CD4-positive, CD25-positive, alpha-beta regulatory T cell (primary cell): ENCODE results near the gene ANAPC5. TPM values are rescaled to one million over a fixed set of nuclear protein-coding genes. Genes with fewer than 3 reads are reported as not detected.

Source experiments
- ATAC-seq, 2 donors: fragments of 150-1000 bp; cut with Tn5 transposase; one replicate each; pipeline ENCODE4 v1.10.0; 2021; ENCODE audit warnings: low read depth in 2 of 2, moderate number of reproducible peaks in 2 of 2, moderate library complexity in 1 of 2
- DNase-seq, 3 donors: peaks; one replicate each; pipeline versions ENCODE4 v3.0.0 to v3.0.0-alpha.2; 2012 to 2022; ENCODE audit warnings: mixed read lengths in 1 of 3
- H3K27ac ChIP-seq: one replicate; pipeline ENCODE4 v1.7.0; 2013; ENCODE audit warnings: mild to moderate bottlenecking, low read length; ENCODE audit not compliant: insufficient read depth, poor library complexity, severe bottlenecking
- H3K27me3 ChIP-seq: one replicate; pipeline ENCODE4 v1.7.0; 2013; ENCODE audit warnings: low read length; ENCODE audit not compliant: control insufficient read depth, insufficient read depth
- H3K36me3 ChIP-seq: one replicate; pipeline ENCODE4 v1.7.0; 2013; ENCODE audit warnings: mild to moderate bottlenecking, low read length, moderate library complexity; ENCODE audit not compliant: control insufficient read depth, insufficient read depth
- H3K4me1 ChIP-seq: 2 replicates; pipeline ENCODE4 v1.7.0; 2013; ENCODE audit warnings: mild to moderate bottlenecking, low read length; ENCODE audit not compliant: insufficient read depth, control insufficient read depth, poor library complexity, severe bottlenecking
- H3K4me3 ChIP-seq: one replicate; pipeline ENCODE4 v1.7.0; 2013; ENCODE audit warnings: low read depth, mild to moderate bottlenecking, low read length, moderate library complexity
- H3K9me3 ChIP-seq, 2 experiments: 1 replicate in 1 of 2; 2 replicates in 1 of 2; pipeline ENCODE4 v1.7.0; 2013; ENCODE audit warnings: low read length in 2 of 2, mild to moderate bottlenecking in 1 of 2, moderate library complexity in 1 of 2; ENCODE audit not compliant: control insufficient read depth in 2 of 2
- H3K27ac Mint-ChIP-seq, 3 donors: one replicate each; pipeline ENCODE4 v1.8.0; 2020 to 2022; ENCODE audit warnings: mild to moderate bottlenecking in 3 of 3, mixed read lengths in 3 of 3, moderate library complexity in 2 of 3
- H3K27me3 Mint-ChIP-seq: one replicate; pipeline ENCODE4 v1.8.0; 2022; ENCODE audit warnings: mild to moderate bottlenecking, mixed read lengths
- H3K36me3 Mint-ChIP-seq: one replicate; pipeline ENCODE4 v1.8.0; 2020; ENCODE audit warnings: mixed read lengths
- H3K4me1 Mint-ChIP-seq, 4 donors: one replicate each; pipeline ENCODE4 v1.8.0; 2020 to 2022; ENCODE audit warnings: mixed read lengths in 4 of 4, mild to moderate bottlenecking in 1 of 4
- H3K4me3 Mint-ChIP-seq, 4 donors: one replicate each; pipeline ENCODE4 v1.8.0; 2020 to 2022; ENCODE audit warnings: mild to moderate bottlenecking in 4 of 4, mixed read lengths in 4 of 4, moderate library complexity in 3 of 4
- H3K9me3 Mint-ChIP-seq, 7 donors: one replicate each; pipeline ENCODE4 v1.8.0; 2020 to 2022; ENCODE audit warnings: mixed read lengths in 7 of 7, mild to moderate bottlenecking in 3 of 7, moderate library complexity in 2 of 7
- polyA plus RNA-seq, 4 donors: library from polyadenylated mRNA; unstranded; fragments of 300-500 nt; fragmentation: Illumina TruSeq; gene quantifications; one replicate each; pipeline ENCODE4 v1.2.3, GENCODE V29; 2021
- total RNA-seq: library from RNA; stranded (reverse); gene quantifications from one replicate; pipeline ENCODE4 v1.2.3, GENCODE V29; 2022

The ANAPC5 gene, protein sequence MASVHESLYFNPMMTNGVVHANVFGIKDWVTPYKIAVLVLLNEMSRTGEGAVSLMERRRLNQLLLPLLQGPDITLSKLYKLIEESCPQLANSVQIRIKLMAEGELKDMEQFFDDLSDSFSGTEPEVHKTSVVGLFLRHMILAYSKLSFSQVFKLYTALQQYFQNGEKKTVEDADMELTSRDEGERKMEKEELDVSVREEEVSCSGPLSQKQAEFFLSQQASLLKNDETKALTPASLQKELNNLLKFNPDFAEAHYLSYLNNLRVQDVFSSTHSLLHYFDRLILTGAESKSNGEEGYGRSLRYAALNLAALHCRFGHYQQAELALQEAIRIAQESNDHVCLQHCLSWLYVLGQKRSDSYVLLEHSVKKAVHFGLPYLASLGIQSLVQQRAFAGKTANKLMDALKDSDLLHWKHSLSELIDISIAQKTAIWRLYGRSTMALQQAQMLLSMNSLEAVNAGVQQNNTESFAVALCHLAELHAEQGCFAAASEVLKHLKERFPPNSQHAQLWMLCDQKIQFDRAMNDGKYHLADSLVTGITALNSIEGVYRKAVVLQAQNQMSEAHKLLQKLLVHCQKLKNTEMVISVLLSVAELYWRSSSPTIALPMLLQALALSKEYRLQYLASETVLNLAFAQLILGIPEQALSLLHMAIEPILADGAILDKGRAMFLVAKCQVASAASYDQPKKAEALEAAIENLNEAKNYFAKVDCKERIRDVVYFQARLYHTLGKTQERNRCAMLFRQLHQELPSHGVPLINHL
- total RNA-seq: 128 TPM
- 100 to 1,000 TPM; 113 to 141 (median 139) TPM for polyA plus RNA-seq

GRCh38 chr12:121351820-121352681 lies at the start of gene ANAPC5:
Gene ANAPC5, minus strand, starts transcription at chr12:121352411. Its CDS starts 71 bp downstream, at chr12:121352340.
- peak; percentile 99 for ATAC-seq
- peaks cover 5% of the 10 kb centered on the region for H3K27me3 Mint-ChIP-seq
- Histone ChIP-seq H3K27me3 (no peaks in the 10 kb centered on the region), H3K27ac (peak within 1 kb of the TSS; percentile 79), H3K36me3 (peaks cover 6% of the 10 kb centered on the region), H3K4me3 (peak within 1 kb of the TSS; percentile 96), H3K4me1 (peaks cover 22% of the 10 kb centered on the region), H3K9me3 (no peaks in the 10 kb centered on the region)
- no peaks in the 10 kb centered on the region for H3K9me3 Mint-ChIP-seq
- peaks cover 13% of the 10 kb centered on the region for H3K36me3 Mint-ChIP-seq
- peaks cover 16 to 50% (median 36%) of the 10 kb centered on the region in 4 donors for H3K4me1 Mint-ChIP-seq
- peak; percentile 87 to 98 (median 91) for DNase-seq
- peak within 1 kb of the TSS; percentile 96 to 98 (median 97) for H3K27ac Mint-ChIP-seq
- H3K4me3 Mint-ChIP-seq: peak within 1 kb of the TSS; percentile 94 to 100 (median 97)

- Histone ChIP-seq H3K9me3 (no peaks in the 10 kb centered on the region), H3K27me3 (no peaks in the 10 kb centered on the region), H3K36me3 (peaks cover 15% of the 10 kb centered on the region), H3K27ac (peak overlapping the region; percentile 95), H3K4me3 (peak overlapping the region; percentile 92), H3K4me1 (peaks cover 40% of the 10 kb centered on the region)
- peaks cover 11% of the 10 kb centered on the region for H3K36me3 Mint-ChIP-seq
- no peaks in the 10 kb centered on the region for H3K9me3 Mint-ChIP-seq
- DNase-seq: peak; percentile 42 to 88 (median 65)
- peak overlapping the region; percentile 86 to 99 (median 92) for H3K27ac Mint-ChIP-seq
- H3K4me1 Mint-ChIP-seq: peaks cover 23 to 60% (median 41%) of the 10 kb centered on the region in 4 donors
- H3K4me3 Mint-ChIP-seq: peak overlapping the region; percentile 86 to 93 (median 92)
- peak; percentile 59 to 63 for ATAC-seq
- H3K27me3 Mint-ChIP-seq: no peaks in the 10 kb centered on the region
These were observed 48.3 kb upstream of the ANAPC5 start for GRCh38 chr12:121400332-121401139.

- H3K27ac Mint-ChIP-seq: peak within 1 kb of the TSS; percentile 86 to 99 (median 92)
- H3K4me1 Mint-ChIP-seq: peaks cover 23 to 53% (median 39%) of the 10 kb centered on the region in 4 donors
- Histone ChIP-seq H3K4me3 (peak within 1 kb of the TSS; percentile 92), H3K27ac (peak within 1 kb of the TSS; percentile 95), H3K4me1 (peaks cover 40% of the 10 kb centered on the region), H3K9me3 (no peaks in the 10 kb centered on the region), H3K27me3 (no peaks in the 10 kb centered on the region), H3K36me3 (peaks cover 8% of the 10 kb centered on the region)
- no peaks in the 10 kb centered on the region for H3K27me3 Mint-ChIP-seq
- peaks cover 7% of the 10 kb centered on the region for H3K36me3 Mint-ChIP-seq
- peak within 1 kb of the TSS; percentile 86 to 93 (median 92) for H3K4me3 Mint-ChIP-seq
- DNase-seq: peak; percentile 97 to 99 (median 98)
- no peaks in the 10 kb centered on the region for H3K9me3 Mint-ChIP-seq
- ATAC-seq: peak; percentile 88 to 91
These were observed 47.5 kb upstream of the ANAPC5 start, which contains the start of gene RNF34 for GRCh38 chr12:121399391-121400331. Gene RNF34, plus strand, starts transcription at chr12:121400118. Its CDS starts 95 bp downstream, at chr12:121400213.

DNA sequence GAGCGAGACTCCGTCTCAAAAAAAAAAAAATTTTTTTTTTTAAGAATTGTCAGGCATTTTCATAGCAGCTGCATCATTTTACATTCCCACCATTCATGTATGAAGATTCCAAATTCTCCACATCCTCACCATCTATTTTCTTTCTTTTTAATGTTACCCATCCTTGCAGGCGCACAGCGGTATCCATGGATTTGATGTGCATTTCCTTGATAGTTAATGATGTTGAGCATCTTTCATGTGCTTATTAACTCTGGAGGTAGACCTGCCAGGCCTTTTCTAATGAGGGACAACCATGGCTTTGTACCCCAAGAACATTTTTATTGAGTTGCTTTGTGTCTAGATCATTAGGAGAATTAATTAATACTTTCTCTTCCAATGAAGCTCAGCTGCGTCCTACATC lies 46.1 kb upstream of the ANAPC5 start:
- DNase-seq: no peak

DNA sequence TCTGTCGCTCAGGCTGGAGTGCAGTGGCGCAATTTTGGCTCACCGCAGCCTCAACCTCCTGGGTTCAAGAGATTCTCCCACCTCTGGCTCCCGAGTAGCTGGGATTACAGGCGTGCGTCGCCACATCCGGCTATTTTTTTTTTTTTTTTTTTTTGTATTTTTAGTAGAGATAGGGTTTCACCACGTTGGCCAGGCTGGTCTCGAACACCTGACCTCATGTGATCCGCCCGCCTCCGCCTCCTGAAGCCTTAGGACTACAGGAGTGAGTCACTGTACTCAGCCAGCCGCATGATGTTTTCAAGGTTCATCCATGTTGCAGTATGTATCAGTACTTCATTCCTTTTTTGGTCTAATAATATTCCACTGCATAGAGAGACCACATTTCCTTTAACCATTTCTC lies 45.3 kb upstream of the ANAPC5 start:
- no peaks in the 10 kb centered on the region for H3K27me3 Mint-ChIP-seq
- Histone ChIP-seq H3K27ac (no peak overlapping the region), H3K9me3 (no peaks in the 10 kb centered on the region), H3K27me3 (no peaks in the 10 kb centered on the region), H3K4me3 (no peak overlapping the region), H3K4me1 (peaks cover 34% of the 10 kb centered on the region), H3K36me3 (no peaks in the 10 kb centered on the region)
- peak overlapping the region in 1 of 4 donors; percentile 33 for H3K4me3 Mint-ChIP-seq
- H3K36me3 Mint-ChIP-seq: no peaks in the 10 kb centered on the region
- H3K4me1 Mint-ChIP-seq: peaks cover 17 to 34% (median 27%) of the 10 kb centered on the region in 4 donors
- ATAC-seq (no peak), DNase-seq (no peak)
- H3K27ac Mint-ChIP-seq: no peak overlapping the region
- H3K9me3 Mint-ChIP-seq: no peaks in the 10 kb centered on the region

More for the DNA sequence above, 46.1 kb upstream of the ANAPC5 start:
- H3K27me3 Mint-ChIP-seq: no peaks in the 10 kb centered on the region
- Histone ChIP-seq H3K36me3 (peaks cover 1% of the 10 kb centered on the region), H3K9me3 (no peaks in the 10 kb centered on the region), H3K4me3 (no peak overlapping the region), H3K27me3 (no peaks in the 10 kb centered on the region), H3K4me1 (peaks cover 36% of the 10 kb centered on the region), H3K27ac (no peak overlapping the region)
- peaks cover 22 to 41% (median 31%) of the 10 kb centered on the region in 4 donors for H3K4me1 Mint-ChIP-seq
- no peak for ATAC-seq
- no peaks in the 10 kb centered on the region for H3K9me3 Mint-ChIP-seq
- peak overlapping the region; percentile 86 to 93 (median 92) for H3K4me3 Mint-ChIP-seq
- peaks cover 4% of the 10 kb centered on the region for H3K36me3 Mint-ChIP-seq
- H3K27ac Mint-ChIP-seq: peak overlapping the region in 2 of 3 donors; percentile 16 to 86

DNA sequence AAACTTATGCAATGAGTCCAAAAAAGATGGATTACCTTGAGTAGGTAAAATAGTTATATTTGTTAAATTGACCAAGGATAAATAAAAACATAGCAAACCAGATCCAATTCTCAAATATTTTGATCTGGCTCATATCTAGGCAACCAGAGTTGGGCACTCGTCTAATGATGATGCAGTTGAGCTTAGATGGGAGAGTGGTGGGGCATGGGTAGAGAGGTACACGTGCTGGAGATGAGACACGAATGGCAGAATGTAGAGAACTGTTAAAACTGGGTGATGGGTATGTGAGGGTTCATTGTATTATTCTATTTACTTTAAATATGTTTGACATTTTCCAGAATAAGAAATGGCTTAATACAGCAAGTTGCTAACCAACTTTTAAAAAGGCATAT lies 40.1 kb upstream of the ANAPC5 start:
- peaks cover 9% of the 10 kb centered on the region for H3K4me1 ChIP-seq
- Mint-ChIP-seq H3K27me3 (no peaks in the 10 kb centered on the region), H3K9me3 (no peaks in the 10 kb centered on the region), H3K36me3 (no peaks in the 10 kb centered on the region), H3K4me1 (peaks cover 7 to 12% (median 10%) of the 10 kb centered on the region in 4 donors), H3K27ac (peak overlapping the region in 2 of 3 donors; percentile 28 to 83), H3K4me3 (peak overlapping the region in 3 of 4 donors; percentile 57 to 72 (median 70))
- peak overlapping the region; percentile 85 for H3K4me3 ChIP-seq
- H3K27ac ChIP-seq: no peak overlapping the region
- H3K27me3 ChIP-seq: no peaks in the 10 kb centered on the region
- no peaks in the 10 kb centered on the region for H3K36me3 ChIP-seq
- DNase-seq (no peak), ATAC-seq (no peak)
- H3K9me3 ChIP-seq: no peaks in the 10 kb centered on the region
